SK-N-SH (cell line): ENCODE data around the gene PYCARD. TPM values are rescaled to one million over a fixed set of nuclear protein-coding genes. Genes with fewer than 3 reads are reported as not detected.

Source experiments
- CTCF ChIA-PET: fragments of 300-600, 350-600 bp; formaldehyde crosslinking; extraction: SDS; loops from one replicate; lab custom pipeline; 2021; lab: Yijun Ruan, JAX
- POLR2A ChIA-PET: fragments of 350-600 bp; sonication (Branson Sonifier 250); formaldehyde crosslinking; extraction: SDS; loops from one replicate; lab custom pipeline; 2020; ENCODE audit warnings: antibody characterized with exemption, inconsistent platforms; lab: Yijun Ruan, JAX
- DNase-seq: peaks from one replicate; pipeline ENCODE4 v3.0.0; 2012
- H2AFZ ChIP-seq: fragments of 200-600 bp; sonication (generic); 2 replicates; pipeline ENCODE4 v1.8.1; 2016; ENCODE audit warnings: antibody characterized with exemption, mild to moderate bottlenecking, low read depth
- H3F3A ChIP-seq: fragments of 200-600 bp; sonication (generic); replicated peaks from 2 replicates; pipeline ENCODE3; 2016; ENCODE audit warnings: antibody characterized with exemption, mild to moderate bottlenecking; ENCODE audit not compliant: insufficient read depth
- H3K27ac ChIP-seq, 2 experiments: fragments of 200-500 bp in 1 of 2; fragments of 200-600 bp in 1 of 2; sonication (Bioruptor generic) in 1 of 2; sonication (generic), shearing (Covaris generic) in 1 of 2; 2 replicates each; pipeline versions ENCODE4 v1.5.1 to v1.6.1; 2014 to 2016; ENCODE audit warnings: low read depth in 2 of 2, inconsistent platforms in 1 of 2, low read length in 1 of 2, mild to moderate bottlenecking in 1 of 2, mixed read lengths in 1 of 2
- H3K27me3 ChIP-seq: fragments of 200-600 bp; sonication (generic), shearing (Covaris generic); 2 replicates; pipeline ENCODE4 v1.6.1; 2016; ENCODE audit warnings: mixed run types; ENCODE audit not compliant: insufficient read depth
- H3K36me3 ChIP-seq, 2 experiments: fragments of 200-500 bp in 1 of 2; fragments of 200-600 bp in 1 of 2; sonication (Bioruptor generic) in 1 of 2; sonication (generic) in 1 of 2; replicated peaks in 1 of 2; 2 replicates each; pipeline versions ENCODE3 to v1.5.1; 2014 to 2016; ENCODE audit warnings: low read length in 1 of 2, mild to moderate bottlenecking in 1 of 2; ENCODE audit not compliant: insufficient read depth in 2 of 2, control insufficient read depth in 1 of 2
- H3K4me1 ChIP-seq, 2 experiments: fragments of 200-500 bp in 1 of 2; fragments of 200-600 bp in 1 of 2; sonication (Bioruptor generic) in 1 of 2; sonication (generic), shearing (Covaris generic) in 1 of 2; 2 replicates each; pipeline versions ENCODE4 v1.5.1 to v1.6.1; 2014 to 2016; ENCODE audit warnings: low read depth in 1 of 2, low read length in 1 of 2, mixed run types in 1 of 2; ENCODE audit not compliant: insufficient read depth in 2 of 2, control insufficient read depth in 1 of 2
- H3K4me2 ChIP-seq: fragments of 200-600 bp; sonication (generic), shearing (Covaris generic); 2 replicates; pipeline ENCODE4 v1.6.1; 2017; ENCODE audit warnings: mixed run types
- H3K4me3 ChIP-seq, 2 experiments: fragments of 200-500 bp in 1 of 2; fragments of 200-600 bp in 1 of 2; sonication (Bioruptor generic) in 1 of 2; sonication (generic), shearing (Covaris generic) in 1 of 2; 2 replicates each; pipeline versions ENCODE4 v1.5.1 to v1.8.1; 2014 to 2016; ENCODE audit warnings: low read depth in 2 of 2, inconsistent platforms in 1 of 2, low read length in 1 of 2, mild to moderate bottlenecking in 1 of 2, mixed read lengths in 1 of 2, moderate library complexity in 1 of 2
- H3K79me2 ChIP-seq: fragments of 200-600 bp; sonication (generic); 2 replicates; pipeline ENCODE4 v1.8.1; 2017; ENCODE audit warnings: mild to moderate bottlenecking; ENCODE audit not compliant: insufficient read depth
- H3K9ac ChIP-seq: fragments of 200-600 bp; sonication (generic); 2 replicates; pipeline ENCODE4 v1.6.1; 2017; ENCODE audit warnings: mixed run types
- H3K9me2 ChIP-seq: fragments of 200-600 bp; sonication (generic); 2 replicates; pipeline ENCODE4 v1.6.1; 2017; ENCODE audit warnings: mixed run types
- H3K9me3 ChIP-seq: fragments of 200-600 bp; sonication (generic); 2 replicates; pipeline ENCODE4 v1.6.1; 2017; ENCODE audit warnings: mixed run types, mild to moderate bottlenecking, moderate library complexity
- H4K20me1 ChIP-seq: fragments of 200-600 bp; sonication (generic); 2 replicates; pipeline ENCODE4 v1.6.1; 2017; ENCODE audit warnings: mild to moderate bottlenecking, mixed run types; ENCODE audit not compliant: insufficient read depth
- CHD2 ChIP-seq: fragments of 150-350 bp; IDR thresholded peaks from 2 replicates; pipeline ENCODE4 v1.6.1; 2018; ENCODE audit warnings: low read length; ENCODE audit not compliant: partially characterized antibody
- FOSL2 ChIP-seq: IDR thresholded peaks from 2 replicates; pipeline ENCODE4 v1.4.0; 2012; ENCODE audit warnings: low read depth, mild to moderate bottlenecking, moderate library complexity, borderline replicate concordance
- MEF2A ChIP-seq: IDR thresholded peaks from 2 replicates; pipeline ENCODE4 v1.4.0; 2012; ENCODE audit warnings: low read depth, borderline replicate concordance
- NRF1 ChIP-seq: IDR thresholded peaks from 2 replicates; pipeline ENCODE4 v1.6.1; 2012; ENCODE audit warnings: low read depth, mild to moderate bottlenecking, low read length
- RAD21 ChIP-seq: IDR thresholded peaks from 2 replicates; pipeline ENCODE4 v1.6.1; 2012; ENCODE audit warnings: mild to moderate bottlenecking, low read length
- RCOR1 ChIP-seq: fragments of 150-350 bp; IDR thresholded peaks from 2 replicates; pipeline ENCODE4 v1.6.1; 2017; ENCODE audit warnings: antibody characterized with exemption, low read length
- RFX5 ChIP-seq: IDR thresholded peaks from 2 replicates; pipeline ENCODE4 v1.6.1; 2012; ENCODE audit warnings: mild to moderate bottlenecking, improper control_type of control experiment, low read length
- TAF1 ChIP-seq: IDR thresholded peaks from 2 replicates; pipeline ENCODE4 v1.6.1; 2012; ENCODE audit warnings: low read depth, mild to moderate bottlenecking, low read length, moderate library complexity, borderline replicate concordance
- TEAD4 ChIP-seq: IDR thresholded peaks from 2 replicates; pipeline ENCODE4 v1.4.0; 2012; ENCODE audit warnings: mild to moderate bottlenecking, borderline replicate concordance; ENCODE audit not compliant: insufficient read depth
- YY1 ChIP-seq: IDR thresholded peaks from 2 replicates; pipeline ENCODE4 v1.4.0; 2012; ENCODE audit warnings: low read depth, mild to moderate bottlenecking
- WGBS: methylation state at CpG from one replicate; pipeline ENCODE4 v1.1.6; 2017; ENCODE audit warnings: low lambda C conversion rate; 5-methylcytosine and 5-hydroxymethylcytosine counted together
- polyA plus RNA-seq, 3 experiments: library from polyadenylated mRNA; depleted of rRNA; stranded (reverse); fragments of >200 nt; gene quantifications; 2 replicates each; pipeline ENCODE4 v1.2.3, GENCODE V29; 2012
- TF ChIP-seq, protein P1 (sequence below): IDR thresholded peaks from 2 replicates; pipeline ENCODE4; 2012
- TF ChIP-seq, protein P2 (sequence below): fragments of 200-600 bp; sonication (generic); IDR thresholded peaks from 2 replicates; pipeline ENCODE4 v1.6.1; 2017; ENCODE audit warnings: antibody characterized with exemption, mild to moderate bottlenecking, moderate library complexity
- TF ChIP-seq, protein P3 (sequence below): IDR thresholded peaks from 2 replicates; pipeline ENCODE4 v1.6.1; 2012; ENCODE audit warnings: mild to moderate bottlenecking, low read depth, low read length, moderate library complexity

The PYCARD gene
- polyA plus RNA-seq, 1 of the 3 experiments (the other 2 are of a cell fraction), result 0.28 TPM

DNA sequence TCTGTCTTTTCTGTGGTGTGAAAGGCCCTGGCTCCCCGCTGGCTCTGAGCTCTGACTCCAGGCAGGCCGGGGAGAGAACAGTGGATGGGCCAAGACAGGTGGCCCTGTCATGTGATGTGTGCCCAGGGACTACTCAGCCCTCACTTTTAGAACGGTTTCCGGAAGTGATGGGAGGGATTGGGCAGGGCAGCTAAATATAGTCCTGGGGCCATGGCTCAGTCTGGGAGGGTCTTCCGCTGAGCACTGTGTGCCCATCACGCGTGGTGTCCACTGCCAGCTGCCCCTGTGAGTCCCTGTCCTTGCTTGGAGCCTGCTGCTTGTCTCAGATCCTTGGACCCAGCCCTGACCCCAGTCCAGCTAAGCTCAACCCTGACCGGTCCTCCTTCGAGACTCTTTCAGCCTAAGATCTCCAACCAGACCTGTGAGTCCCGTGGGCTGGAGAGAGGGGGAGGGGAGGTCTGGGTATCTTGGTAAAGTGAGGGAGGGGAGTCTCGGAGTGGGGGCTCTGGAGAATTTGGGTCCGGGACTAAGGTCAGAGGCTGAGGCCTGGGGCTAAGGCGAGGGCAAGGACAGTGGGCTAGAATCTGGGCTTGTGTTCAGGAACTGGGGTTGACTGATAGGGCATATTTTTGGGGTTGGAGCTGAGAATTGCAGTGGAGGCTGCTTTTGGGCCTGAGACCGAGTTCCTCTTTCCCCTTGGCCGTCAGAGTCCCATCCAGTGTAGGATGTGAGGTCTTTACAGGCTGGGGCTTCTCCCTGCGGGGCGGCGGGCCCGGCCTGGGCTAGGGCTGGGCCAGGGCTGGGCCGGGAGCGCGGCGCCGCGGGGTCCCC lies 11.5 kb upstream of the PYCARD start, which contains the start of gene TRIM72:
TSS of gene TRIM72 (plus strand) at position 243 of the 831 bp plus-strand sequence. CDS start 620 bp downstream, outside the sequence.
- no peaks in the 10 kb centered on the region for H3K36me3 ChIP-seq
- H3K9me2 ChIP-seq, result no peaks in the 10 kb centered on the region
- no peaks in the 10 kb centered on the region for H3K9me3 ChIP-seq
- no peaks in the 10 kb centered on the region for H3K79me2 ChIP-seq
- ChIA-PET CTCF (interaction anchor here (1.0 to 1.2 kb wide), 2 partner anchors 9 to 12 kb away, joined by 3 to 4 read pairs; no protein-coding TSS in a partner anchor), POLR2A (interaction anchor here (0.5 to 1.4 kb wide), 2 partner anchors 34 kb away, joined by 3 to 5 read pairs; partner anchors contain the start of gene FUS)
- H2AFZ ChIP-seq, result peak within 1 kb of the TSS; percentile 72; the same call in 1 of the 2 replicates
- H3K27me3 ChIP-seq, result peaks cover 70% of the 10 kb centered on the region
- H4K20me1 ChIP-seq, result no peaks in the 10 kb centered on the region
- no peak within 1 kb of the TSS for H3K9ac ChIP-seq
- no peak within 1 kb of the TSS for H3K27ac ChIP-seq
- no peaks in the 10 kb centered on the region; a peak in 1 of 4 replicates for H3K4me1 ChIP-seq
- peak within 1 kb of the TSS; percentile 7 to 51; a peak in 2 of 4 replicates for H3K4me3 ChIP-seq
- DNase-seq, result no peak
- WGBS, result 58% methylated on average over 10 of the region's 25 CpGs
- TF ChIP-seq RCOR1 (no peak), YY1 (no peak)
- TF ChIP-seq, protein P1, sequence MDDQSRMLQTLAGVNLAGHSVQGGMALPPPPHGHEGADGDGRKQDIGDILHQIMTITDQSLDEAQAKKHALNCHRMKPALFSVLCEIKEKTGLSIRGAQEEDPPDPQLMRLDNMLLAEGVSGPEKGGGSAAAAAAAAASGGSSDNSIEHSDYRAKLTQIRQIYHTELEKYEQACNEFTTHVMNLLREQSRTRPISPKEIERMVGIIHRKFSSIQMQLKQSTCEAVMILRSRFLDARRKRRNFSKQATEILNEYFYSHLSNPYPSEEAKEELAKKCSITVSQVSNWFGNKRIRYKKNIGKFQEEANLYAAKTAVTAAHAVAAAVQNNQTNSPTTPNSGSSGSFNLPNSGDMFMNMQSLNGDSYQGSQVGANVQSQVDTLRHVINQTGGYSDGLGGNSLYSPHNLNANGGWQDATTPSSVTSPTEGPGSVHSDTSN, result no peak
- TF ChIP-seq, protein P2, sequence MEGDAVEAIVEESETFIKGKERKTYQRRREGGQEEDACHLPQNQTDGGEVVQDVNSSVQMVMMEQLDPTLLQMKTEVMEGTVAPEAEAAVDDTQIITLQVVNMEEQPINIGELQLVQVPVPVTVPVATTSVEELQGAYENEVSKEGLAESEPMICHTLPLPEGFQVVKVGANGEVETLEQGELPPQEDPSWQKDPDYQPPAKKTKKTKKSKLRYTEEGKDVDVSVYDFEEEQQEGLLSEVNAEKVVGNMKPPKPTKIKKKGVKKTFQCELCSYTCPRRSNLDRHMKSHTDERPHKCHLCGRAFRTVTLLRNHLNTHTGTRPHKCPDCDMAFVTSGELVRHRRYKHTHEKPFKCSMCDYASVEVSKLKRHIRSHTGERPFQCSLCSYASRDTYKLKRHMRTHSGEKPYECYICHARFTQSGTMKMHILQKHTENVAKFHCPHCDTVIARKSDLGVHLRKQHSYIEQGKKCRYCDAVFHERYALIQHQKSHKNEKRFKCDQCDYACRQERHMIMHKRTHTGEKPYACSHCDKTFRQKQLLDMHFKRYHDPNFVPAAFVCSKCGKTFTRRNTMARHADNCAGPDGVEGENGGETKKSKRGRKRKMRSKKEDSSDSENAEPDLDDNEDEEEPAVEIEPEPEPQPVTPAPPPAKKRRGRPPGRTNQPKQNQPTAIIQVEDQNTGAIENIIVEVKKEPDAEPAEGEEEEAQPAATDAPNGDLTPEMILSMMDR, result no peak
- H3F3A ChIP-seq, result no peaks in the 10 kb centered on the region
- H3K4me2 ChIP-seq, result peak within 1 kb of the TSS; percentile 79; the same call in 1 of the 2 replicates

DNA sequence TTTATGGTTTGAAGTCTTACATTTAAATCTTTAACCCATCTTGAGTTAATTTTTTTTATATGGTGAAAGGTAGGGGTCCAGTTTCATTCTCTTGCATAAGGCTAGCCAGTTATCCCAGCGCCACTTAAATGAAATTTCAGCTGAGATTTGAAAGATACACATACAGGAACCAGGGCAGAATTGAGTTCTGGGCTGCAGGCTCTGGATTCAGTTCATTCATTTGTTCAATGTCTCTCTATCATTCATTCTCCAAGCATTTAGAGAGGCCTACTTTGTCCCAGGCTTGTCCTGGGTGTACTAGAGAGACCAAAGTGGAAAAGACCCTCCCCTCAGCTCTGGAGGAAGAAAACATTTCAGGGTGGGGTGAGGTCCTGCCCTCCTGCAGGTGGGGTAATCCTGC lies 10.8 kb upstream of the PYCARD start:
- no peak overlapping the region for H3K4me2 ChIP-seq
- no peaks in the 10 kb centered on the region for H3F3A ChIP-seq
- ChIA-PET POLR2A (interaction anchor here (0.5 kb wide), 1 partner anchor 33 kb away, joined by 3 read pairs; no protein-coding TSS in a partner anchor), CTCF (interaction anchor here (1.0 to 1.2 kb wide), 2 partner anchors 9 to 12 kb away, joined by 3 to 4 read pairs; no protein-coding TSS in a partner anchor)
- no peaks in the 10 kb centered on the region for H4K20me1 ChIP-seq
- H3K9me3 ChIP-seq, result no peaks in the 10 kb centered on the region
- no peaks in the 10 kb centered on the region for H3K79me2 ChIP-seq
- no peaks in the 10 kb centered on the region; a peak in 1 of 4 replicates for H3K4me1 ChIP-seq
- TF ChIP-seq RAD21, result no peak
- TF ChIP-seq RFX5, result no peak
- TF ChIP-seq, protein P1, result no peak
- TF ChIP-seq TEAD4, result no peak
- no peak for TF ChIP-seq CHD2
- TF ChIP-seq MEF2A, result no peak
- TF ChIP-seq, protein P3, sequence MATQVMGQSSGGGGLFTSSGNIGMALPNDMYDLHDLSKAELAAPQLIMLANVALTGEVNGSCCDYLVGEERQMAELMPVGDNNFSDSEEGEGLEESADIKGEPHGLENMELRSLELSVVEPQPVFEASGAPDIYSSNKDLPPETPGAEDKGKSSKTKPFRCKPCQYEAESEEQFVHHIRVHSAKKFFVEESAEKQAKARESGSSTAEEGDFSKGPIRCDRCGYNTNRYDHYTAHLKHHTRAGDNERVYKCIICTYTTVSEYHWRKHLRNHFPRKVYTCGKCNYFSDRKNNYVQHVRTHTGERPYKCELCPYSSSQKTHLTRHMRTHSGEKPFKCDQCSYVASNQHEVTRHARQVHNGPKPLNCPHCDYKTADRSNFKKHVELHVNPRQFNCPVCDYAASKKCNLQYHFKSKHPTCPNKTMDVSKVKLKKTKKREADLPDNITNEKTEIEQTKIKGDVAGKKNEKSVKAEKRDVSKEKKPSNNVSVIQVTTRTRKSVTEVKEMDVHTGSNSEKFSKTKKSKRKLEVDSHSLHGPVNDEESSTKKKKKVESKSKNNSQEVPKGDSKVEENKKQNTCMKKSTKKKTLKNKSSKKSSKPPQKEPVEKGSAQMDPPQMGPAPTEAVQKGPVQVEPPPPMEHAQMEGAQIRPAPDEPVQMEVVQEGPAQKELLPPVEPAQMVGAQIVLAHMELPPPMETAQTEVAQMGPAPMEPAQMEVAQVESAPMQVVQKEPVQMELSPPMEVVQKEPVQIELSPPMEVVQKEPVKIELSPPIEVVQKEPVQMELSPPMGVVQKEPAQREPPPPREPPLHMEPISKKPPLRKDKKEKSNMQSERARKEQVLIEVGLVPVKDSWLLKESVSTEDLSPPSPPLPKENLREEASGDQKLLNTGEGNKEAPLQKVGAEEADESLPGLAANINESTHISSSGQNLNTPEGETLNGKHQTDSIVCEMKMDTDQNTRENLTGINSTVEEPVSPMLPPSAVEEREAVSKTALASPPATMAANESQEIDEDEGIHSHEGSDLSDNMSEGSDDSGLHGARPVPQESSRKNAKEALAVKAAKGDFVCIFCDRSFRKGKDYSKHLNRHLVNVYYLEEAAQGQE, result no peak
- no peak for TF ChIP-seq TAF1
- no peak for TF ChIP-seq FOSL2
- no peak for TF ChIP-seq NRF1
- H3K27ac ChIP-seq, result no peak overlapping the region
- H3K27me3 ChIP-seq, result peaks cover 67% of the 10 kb centered on the region
- no peak for DNase-seq
- no peaks in the 10 kb centered on the region for H3K9me2 ChIP-seq
- H3K4me3 ChIP-seq, result no peak overlapping the region
- no peak overlapping the region for H2AFZ ChIP-seq
- WGBS, result 17% methylated on average over 1 of the region's 1 CpG
- no peak overlapping the region for H3K9ac ChIP-seq
- no peaks in the 10 kb centered on the region for H3K36me3 ChIP-seq
